GM12891 (cell line): ENCODE data around the gene ANKMY1. TPM values are rescaled to one million over a fixed set of nuclear protein-coding genes. Genes with fewer than 3 reads are reported as not detected.

ENCODE experiments used
- DNase-seq: peaks from one replicate; pipeline ENCODE4 v3.0.0; 2011; ENCODE audit warnings: low spot score; ENCODE audit not compliant: insufficient read length
- FAIRE-seq: peaks from 2 replicates; lab custom pipeline; 2011; peaks lifted over from hg19 to GRCh38; lab: Jason Lieb, UNC
- PAX5 ChIP-seq: IDR thresholded peaks from 2 replicates; pipeline ENCODE4 v1.6.1; 2011; ENCODE audit warnings: low read length, moderate library complexity, mild to moderate bottlenecking; ENCODE audit not compliant: insufficient read depth, severe bottlenecking
- POLR2A ChIP-seq: IDR thresholded peaks from 2 replicates; pipeline ENCODE4 v1.6.1; 2011; ENCODE audit warnings: low read depth, low read length, control low read depth
- POLR2AphosphoS5 ChIP-seq: IDR thresholded peaks from 2 replicates; pipeline ENCODE4 v1.6.1; 2011; ENCODE audit warnings: low read depth, low read length, control low read depth
- POU2F2 ChIP-seq: IDR thresholded peaks from 2 replicates; pipeline ENCODE4 v1.6.1; 2011; ENCODE audit warnings: low read depth, mild to moderate bottlenecking, control low read depth, low read length, moderate library complexity
- SPI1 ChIP-seq: IDR thresholded peaks from 2 replicates; pipeline ENCODE4 v1.6.1; 2011; ENCODE audit warnings: low read depth, low read length, control low read depth
- TAF1 ChIP-seq: IDR thresholded peaks from 2 replicates; pipeline ENCODE4 v1.6.1; 2011; ENCODE audit warnings: low read depth, low read length, control low read depth
- polyA plus RNA-seq: library from polyadenylated mRNA; unstranded; fragments of >200 nt; gene quantifications from one replicate; pipeline ENCODE4 v1.2.1, GENCODE V29; 2012; ENCODE audit warnings: low read depth, missing spikeins, inconsistent platforms; ENCODE audit not compliant: missing spikeins

ANKMY1 gene, protein sequence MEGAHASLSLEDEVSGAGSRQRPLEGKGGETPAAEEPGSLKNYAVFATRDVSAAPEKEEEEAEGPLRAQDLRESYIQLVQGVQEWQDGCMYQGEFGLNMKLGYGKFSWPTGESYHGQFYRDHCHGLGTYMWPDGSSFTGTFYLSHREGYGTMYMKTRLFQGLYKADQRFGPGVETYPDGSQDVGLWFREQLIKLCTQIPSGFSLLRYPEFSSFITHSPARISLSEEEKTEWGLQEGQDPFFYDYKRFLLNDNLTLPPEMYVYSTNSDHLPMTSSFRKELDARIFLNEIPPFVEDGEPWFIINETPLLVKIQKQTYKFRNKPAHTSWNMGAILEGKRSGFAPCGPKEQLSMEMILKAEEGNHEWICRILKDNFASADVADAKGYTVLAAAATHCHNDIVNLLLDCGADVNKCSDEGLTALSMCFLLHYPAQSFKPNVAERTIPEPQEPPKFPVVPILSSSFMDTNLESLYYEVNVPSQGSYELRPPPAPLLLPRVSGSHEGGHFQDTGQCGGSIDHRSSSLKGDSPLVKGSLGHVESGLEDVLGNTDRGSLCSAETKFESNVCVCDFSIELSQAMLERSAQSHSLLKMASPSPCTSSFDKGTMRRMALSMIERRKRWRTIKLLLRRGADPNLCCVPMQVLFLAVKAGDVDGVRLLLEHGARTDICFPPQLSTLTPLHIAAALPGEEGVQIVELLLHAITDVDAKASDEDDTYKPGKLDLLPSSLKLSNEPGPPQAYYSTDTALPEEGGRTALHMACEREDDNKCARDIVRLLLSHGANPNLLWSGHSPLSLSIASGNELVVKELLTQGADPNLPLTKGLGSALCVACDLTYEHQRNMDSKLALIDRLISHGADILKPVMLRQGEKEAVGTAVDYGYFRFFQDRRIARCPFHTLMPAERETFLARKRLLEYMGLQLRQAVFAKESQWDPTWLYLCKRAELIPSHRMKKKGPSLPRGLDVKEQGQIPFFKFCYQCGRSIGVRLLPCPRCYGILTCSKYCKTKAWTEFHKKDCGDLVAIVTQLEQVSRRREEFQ
- 8.3 TPM for polyA plus RNA-seq

DNA sequence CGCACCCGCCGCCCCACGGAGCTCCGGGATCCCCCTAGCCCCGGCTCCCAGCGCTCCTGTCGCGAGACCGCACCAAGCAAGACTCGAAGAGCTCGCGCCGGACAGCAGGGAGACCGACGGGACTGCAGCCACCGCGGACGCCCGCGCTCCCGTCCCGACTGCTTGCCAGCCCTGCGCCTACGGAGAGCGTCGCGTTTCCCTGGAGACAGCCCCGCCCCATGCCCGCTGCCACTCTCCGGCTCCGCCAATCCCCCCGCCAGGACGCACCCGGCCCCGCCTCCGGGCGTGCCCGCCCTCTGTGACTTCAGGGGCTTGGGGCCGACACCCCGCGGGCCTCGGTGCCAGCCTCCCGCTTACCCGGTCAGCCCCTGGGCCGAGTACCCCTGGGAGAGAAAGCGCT, at the start of gene ANKMY1:
ANKMY1 (minus strand) TSS at position 181 of the 400 bp plus-strand sequence. CDS start 653 bp downstream, outside the sequence.
- peak; percentile 66 for DNase-seq
- no peak for FAIRE-seq
- TF ChIP-seq TAF1, result no peak
- no peak for TF ChIP-seq SPI1
- no peak for TF ChIP-seq POU2F2
- TF ChIP-seq POLR2A, result no peak
- no peak for TF ChIP-seq PAX5
- no peak for TF ChIP-seq POLR2AphosphoS5

DNA sequence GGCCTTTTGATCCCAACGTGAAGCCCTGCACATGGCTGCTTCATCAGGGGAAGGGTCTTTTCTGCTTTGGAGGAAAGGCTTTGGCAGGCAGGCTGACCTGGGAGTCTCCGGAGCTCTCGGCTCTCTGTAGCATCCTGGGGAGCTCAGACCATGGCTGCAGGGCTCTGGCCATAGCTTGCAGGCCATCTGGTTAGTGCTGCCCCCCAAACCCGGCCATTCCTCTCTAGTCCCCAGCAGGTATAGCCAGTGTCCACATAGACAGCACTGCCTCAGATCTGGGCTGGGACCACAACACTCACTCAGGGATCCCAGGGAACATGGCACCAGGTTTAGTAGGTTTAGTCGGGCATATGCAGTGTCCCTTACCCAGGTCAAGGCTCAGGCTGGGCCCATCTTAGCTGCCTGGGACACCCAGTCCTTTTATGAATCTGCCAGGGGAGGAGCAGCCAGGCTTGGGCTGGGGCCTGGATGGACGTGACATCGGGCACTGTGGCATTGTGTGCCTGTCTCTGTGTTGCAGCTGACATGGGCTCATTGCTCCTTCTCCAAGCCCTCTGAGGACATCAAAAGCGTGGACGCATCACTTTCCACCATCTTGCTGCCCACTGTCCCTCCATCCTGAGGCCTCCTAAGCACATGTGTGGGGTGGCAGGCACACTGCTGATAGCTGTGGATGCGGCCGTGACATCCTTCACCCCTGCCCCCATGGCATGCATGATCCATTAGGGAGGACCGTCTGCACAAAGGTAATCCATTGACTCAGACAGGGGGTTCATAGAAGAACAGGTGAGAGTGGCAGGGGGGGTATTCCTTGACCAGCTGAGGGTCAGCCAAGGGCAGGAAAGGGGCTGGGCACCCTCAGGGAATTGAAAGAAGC, 48.3 kb upstream of the ANKMY1 start:
- FAIRE-seq (no peak), DNase-seq (no peak)
- TF ChIP-seq PAX5, result no peak
- no peak for TF ChIP-seq SPI1
- no peak for TF ChIP-seq POLR2AphosphoS5
- no peak for TF ChIP-seq POLR2A
- TF ChIP-seq TAF1, result no peak
- no peak for TF ChIP-seq POU2F2

DNA sequence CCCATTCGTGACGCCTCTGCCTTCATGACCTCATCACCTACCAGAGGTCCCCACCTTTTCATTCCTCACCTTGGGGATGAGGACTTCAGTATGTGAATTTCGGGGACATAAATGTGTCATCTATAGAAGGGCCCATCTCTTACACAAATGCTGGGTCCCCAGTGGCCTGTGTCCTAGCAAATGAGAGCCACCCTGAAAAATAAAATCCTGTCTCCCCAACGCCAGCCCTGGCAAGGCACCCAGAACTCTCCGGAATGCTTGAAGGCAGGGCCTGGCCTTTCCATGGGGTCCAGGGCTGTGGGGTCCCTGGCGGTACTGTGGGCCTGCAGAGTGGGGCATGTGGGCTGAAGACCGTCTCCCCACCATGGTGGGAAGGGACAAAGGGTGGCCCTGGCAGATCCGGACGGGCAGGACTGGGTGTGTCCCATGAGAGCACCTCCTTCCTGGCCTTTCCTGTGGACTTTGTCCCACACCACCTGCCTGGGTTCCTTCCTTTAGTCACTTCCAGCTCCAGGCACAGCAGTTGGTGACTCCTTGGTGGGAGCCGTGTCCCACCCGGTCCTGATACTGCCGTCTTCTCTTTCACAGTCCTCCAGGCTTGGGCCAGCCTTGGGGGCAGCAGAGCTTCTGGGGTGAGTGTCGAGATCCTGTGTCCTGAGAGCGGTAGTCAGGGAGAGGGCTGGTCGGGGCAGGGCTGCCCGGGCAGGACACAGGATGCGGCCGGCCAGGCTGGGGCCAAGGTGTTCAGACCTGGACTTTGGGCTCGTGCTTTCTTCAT, 47.3 kb upstream of the ANKMY1 start:
- TF ChIP-seq PAX5, result no peak
- TF ChIP-seq POU2F2, result no peak
- FAIRE-seq (no peak), DNase-seq (no peak)

DNA sequence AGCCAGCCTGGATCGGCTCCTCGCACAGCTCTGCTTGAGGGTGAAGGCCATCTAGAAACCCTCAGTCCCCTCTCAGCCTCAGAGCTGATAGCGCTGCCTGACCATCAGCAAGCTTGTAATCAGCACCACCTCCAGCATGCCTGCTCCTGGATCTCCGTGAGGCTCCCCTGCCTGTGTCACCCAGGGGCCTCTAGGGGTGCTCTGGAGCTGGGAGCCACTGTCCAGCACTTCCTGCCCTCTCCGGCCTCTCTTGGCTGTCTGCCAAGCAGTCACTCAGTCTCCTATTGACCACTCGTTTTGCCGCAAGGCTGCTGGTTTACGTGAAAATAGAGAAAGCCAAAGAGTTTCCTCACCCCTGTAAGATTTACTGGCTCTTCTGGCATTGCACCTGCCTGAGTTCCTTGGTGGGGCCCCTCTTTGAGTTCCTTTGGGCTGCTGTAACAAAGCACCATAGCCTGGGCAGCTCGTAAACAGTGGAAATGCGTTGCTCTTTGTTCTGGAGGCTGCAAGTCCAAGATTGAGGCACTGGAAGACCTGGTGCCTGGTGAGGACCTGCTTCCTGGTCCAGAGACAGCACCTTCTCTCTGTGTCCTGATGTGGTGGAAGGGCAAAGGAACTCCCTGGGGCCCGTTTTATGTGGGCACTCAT, 46.6 kb upstream of the ANKMY1 start:
- FAIRE-seq (no peak), DNase-seq (peak; percentile 65)
- no peak for TF ChIP-seq POLR2A
- no peak for TF ChIP-seq PAX5
- TF ChIP-seq POU2F2, result no peak
- no peak for TF ChIP-seq TAF1
- TF ChIP-seq POLR2AphosphoS5, result no peak
- TF ChIP-seq SPI1, result no peak; the same call in 1 of the 2 replicates

DNA sequence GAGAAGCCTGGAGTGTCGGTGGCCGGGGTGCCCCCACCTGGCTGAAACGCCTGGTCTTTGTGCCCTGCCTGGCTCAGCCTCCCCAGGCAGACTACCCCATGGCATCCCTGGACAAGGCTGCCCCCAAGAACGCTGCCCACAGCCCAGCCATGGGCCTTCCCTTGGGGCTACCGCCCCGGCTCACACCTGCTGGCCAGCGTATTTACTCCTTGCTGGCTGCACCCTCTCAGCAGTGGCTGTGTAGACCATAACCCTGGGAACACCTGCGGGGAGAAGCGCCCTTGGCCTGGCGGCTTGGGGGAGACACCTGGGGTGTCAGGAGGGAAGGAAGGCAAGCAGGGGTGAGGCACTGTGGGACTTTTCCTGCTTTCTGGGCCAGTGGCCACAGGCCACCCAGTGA, 46.1 kb upstream of the ANKMY1 start:
- TF ChIP-seq POU2F2 (no peak), POLR2A (no peak), POLR2AphosphoS5 (no peak), SPI1 (no peak), PAX5 (no peak)
- DNase-seq (no peak), FAIRE-seq (no peak)

DNA sequence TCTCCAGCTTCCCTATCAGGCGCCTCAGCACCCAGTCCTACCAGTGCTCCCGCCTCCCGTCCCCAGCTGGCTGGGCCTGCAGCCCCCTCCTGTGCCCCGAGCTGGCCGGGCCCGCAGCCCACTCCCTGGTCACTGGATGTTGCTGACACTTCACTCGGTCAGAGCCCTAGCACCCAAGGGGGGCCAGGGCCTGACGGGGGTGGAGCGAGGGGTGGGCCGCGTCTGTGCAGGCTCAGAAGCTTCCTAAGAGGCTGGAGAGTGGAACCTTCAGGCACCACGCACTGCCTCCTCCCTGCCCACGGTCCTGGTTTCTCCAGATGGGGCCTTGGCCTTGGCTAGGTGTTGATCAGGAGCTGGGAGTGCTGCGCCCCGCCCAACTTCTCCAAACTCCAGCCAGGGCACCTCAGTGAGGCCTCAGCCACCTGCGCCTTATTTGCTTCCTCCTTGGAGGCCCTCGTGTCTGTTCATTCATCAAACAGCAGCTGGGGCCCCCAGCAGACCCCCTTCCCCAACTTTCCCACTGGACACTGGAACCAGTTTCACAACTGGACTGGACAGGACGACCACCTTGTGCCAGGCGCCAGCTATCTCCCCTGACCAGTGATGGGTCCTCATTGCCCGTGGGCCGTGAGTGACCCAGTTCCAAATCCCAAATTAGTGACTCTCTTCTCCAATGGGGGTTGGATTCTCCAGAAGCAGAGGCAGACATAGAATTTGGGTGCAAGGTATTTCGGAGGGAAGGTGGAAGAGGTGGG, 45.5 kb upstream of the ANKMY1 start:
- DNase-seq (no peak), FAIRE-seq (no peak)
- TF ChIP-seq POLR2A, result no peak

DNA sequence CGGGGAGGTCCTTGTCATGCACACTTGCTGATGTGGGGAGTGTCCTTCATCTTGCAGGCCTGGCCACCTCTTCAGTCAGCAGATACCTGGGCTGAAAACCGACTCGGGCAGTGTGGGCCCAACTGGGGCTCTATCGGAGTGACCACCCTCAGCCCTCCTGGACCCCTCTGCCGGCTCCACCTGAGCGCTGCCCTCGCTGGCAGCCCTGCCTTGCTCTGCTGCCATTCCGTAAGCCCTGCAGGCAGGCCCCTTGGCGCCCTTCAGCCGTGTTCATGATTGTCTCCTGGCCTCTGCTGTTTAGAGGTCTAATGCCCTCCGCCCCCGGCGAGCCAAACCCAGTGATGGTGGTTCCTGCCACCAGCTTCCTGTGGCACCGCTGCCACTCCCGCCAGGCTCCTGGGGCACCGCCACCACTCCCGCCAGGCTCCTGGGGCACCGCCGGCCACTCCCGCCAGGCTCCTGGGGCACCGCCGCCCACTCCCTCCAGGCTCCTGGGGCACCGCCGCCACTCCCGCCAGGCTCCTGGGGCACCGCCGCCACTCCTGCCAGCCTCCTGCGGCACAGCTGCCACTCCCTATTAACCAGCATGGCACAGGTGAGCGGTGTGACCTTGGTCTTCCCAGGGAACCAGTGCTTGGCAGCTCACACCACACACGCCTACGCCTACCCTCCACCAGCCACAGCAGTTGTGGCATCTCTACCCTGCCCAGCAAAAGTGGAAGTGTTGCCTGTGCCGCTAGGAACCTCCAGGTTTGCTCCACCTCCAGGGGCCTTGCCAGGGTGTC, 44.7 kb upstream of the ANKMY1 start:
- TF ChIP-seq SPI1 (no peak), POU2F2 (no peak)
- FAIRE-seq (no peak), DNase-seq (no peak)
